Suppressor macrophage treated with lipopolysaccharide for 4 hours (primary cell): ENCODE data around the gene OXLD1.
A peak's percentile ranks its signal among the peaks of the same experiment; 100 is the strongest.

Source experiments
- DNase-seq: peaks from one replicate; pipeline ENCODE4 v3.0.0-alpha.2; 2020

OXLD1 gene

DNA sequence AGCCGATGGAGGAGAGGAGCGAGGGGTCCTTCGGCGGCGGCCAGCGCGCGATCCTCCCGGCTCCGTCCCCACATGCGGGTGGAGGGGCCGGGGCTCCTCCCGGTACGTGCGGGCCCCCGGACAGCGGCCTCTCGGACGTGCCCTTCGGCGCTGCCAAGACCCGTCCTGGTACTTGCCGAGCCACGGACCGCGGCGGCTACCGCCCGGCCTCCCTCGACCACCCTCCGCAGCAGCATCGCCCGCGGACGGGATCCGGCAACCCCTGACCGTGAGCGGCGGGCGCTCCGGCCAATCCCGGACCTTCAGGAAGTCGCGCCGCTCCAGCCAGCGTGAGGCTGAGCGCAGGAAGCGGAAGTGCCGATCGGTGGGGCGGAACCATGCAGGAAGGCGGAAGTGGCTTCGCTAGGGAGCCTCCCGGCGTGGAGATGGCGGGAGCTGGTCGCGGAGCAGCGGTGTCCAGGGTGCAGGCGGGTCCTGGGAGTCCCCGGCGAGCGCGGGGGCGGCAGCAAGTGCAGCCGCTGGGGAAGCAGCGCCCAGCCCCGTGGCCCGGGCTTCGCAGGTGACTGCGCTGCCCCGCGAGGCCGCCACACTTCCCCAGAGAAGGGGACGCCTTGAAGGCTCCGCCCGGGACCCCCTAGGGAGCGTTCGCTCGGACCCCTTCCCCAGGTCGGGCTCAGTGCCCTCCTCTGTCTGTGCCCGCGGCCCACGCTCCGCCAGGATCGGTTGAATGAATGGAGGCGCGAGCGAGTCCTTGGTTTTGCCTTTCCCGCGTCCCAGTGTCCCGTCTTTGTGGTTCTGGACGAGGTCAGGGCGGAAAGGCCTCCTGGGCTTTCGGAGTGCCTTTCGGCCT is at the start of gene OXLD1, which contains the start of gene CCDC137:
OXLD1 (minus strand) TSS at position 264 of the 850 bp plus-strand sequence; CDS start at position 236, 28 bp downstream.
CCDC137 (plus strand) TSS at position 396 of the 850 bp plus-strand sequence; CDS start at position 426, 30 bp downstream.
- peak; percentile 98 for DNase-seq

GRCh38 chr17:81715107-81715871 is 48.9 kb upstream of the OXLD1 start:
- no peak for DNase-seq

DNA sequence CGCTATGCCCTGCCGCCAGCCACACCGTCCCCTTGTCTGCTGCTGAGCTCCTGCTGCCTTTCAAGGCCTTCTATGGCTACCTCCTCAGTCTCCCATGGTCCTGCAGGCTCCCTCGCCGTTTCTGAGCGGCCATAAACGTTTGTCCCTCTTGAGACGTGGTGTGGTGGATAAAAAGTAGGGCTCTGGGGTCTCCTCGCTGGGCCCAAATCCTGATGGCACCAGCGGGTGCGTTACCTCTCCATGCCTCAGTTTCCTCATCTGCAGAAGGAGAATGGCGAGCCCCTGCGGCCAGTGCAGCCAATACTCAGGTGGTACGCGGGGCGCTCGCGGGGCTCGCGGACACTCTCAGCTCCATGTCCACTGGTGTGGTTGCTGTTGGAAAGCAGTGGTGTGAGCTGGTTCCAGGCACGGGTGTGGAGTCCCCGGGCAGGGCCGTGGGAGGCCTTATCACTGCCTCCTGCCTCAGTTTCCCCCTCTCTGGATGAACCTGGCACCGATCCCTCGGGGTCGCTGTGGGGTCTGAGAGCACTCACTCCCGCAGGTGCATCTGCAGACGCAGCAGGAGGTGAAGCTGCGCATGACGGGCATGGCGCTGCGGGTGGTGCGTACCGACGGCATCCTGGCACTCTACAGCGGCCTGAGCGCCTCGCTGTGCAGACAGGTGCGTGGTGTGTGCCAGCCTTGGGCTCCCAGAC is 48.2 kb upstream of the OXLD1 start:
- no peak for DNase-seq

DNA sequence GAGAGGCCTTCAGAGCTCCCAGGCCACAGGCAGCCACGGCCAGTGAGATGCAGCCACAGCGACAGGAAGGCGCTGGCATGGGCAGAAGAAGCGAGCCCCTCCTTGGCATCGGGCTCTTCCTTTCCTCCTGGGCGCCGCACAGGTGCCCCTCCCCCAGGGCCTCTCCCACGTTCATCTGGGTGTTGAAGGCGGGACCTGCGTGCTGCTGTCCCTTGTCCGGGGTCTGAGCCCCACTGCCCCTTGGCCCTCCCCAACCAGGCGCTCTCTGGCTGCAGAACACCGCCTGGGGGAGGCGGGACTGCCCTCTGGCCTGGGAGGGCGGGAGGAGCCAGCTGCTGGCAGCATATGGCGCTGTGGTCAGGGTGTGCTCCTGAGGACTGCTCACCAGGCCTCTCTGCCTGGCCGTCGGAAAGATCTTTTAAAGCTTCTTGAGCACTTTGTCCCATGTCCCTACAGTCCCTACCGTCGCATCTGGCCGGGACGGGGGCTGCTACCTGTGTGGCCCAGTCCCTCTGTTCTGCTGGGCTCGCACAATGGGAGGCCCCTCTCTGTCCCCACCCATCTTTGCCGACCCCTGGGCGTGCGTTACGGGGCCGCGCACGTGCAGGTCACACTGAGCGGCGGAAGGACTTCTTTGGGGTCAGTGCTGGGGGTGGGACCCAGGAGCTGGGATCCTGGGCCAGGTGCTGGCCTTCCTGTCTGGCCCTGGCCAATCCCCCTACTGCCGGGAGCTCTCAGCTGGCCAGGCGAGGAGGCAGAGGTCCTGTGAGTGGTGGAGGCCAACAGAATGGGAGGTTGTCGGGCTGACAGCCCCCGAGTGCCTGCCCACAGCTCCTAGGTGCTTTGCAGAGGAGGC is 47.4 kb upstream of the OXLD1 start:
- DNase-seq, result no peak

- DNase-seq, result no peak
These were observed 46.7 kb upstream of the OXLD1 start for GRCh38 chr17:81713004-81713555.

DNA sequence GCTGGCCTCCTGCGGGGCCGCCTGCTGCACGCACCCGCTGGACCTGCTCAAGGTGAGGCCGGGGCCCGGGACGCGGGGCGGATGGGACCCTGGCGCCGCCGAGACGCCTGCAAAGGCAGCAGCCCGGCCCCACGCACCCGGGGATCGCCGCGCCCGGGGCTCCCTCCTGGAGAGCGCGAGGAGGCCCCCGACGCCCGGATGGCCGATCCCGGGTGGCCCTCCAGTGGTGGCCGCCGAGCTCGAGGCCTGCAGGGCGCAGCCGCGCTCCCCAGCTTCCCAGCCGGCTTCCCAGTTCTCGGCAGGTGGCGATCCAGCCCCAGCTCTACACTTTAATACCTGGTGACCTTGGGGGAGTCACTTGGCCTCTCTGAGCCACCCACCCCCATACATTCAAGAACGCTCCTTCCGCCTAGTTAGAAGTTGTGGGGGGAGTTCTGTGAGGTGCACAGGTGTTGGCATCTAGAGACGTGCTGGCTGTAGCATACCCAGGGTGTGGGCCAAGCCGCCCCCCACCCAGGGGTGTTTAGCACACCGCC is 46.1 kb upstream of the OXLD1 start:
- DNase-seq, result peak; percentile 23

GRCh38 chr17:81711814-81712467 is 45.5 kb upstream of the OXLD1 start, which contains the start of gene SLC25A10:
TSS of gene SLC25A10 (plus strand) at chr17:81712284. CDS start at chr17:81712427, 143 bp downstream.
- DNase-seq, result peak; percentile 86

DNA sequence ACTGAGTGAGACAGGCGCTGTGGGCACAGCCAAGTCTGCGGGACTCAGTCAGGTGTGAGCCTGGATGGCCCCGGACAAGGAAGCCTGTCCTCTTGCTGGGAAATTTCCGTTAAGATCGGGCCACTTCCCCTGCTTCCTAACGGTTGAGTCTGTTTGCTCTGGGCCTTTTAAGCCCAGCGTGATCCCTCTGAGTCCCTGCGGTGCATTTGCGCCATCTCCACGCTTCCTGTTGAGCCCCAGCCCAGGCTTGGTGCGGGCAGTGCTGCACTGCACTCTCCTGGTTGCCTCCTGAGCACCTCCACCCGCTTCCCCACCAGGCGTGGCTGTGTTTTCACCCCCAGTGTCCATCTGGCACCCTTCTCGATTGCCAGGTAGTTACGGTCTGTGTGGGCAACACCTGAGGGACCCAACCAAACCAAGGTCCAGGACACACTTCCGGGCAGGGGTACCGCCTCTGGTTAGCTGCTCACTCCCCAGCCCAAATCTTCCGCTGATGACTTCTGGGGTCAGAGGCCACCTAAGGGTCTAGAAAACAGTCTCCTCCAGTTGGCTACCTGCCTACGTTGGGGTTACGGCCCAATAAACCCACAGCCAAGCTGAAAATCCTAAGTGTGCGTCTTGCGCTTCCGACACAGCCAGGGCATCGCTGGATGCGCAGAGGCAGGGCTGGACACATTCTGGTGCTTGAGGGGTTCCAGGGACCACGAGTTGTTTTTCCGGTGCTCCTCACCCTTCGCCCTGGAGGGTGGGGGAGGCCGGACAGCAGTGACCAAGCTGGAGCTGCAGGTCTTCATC is 44.3 kb upstream of the OXLD1 start:
- peak; percentile 36 for DNase-seq

DNA sequence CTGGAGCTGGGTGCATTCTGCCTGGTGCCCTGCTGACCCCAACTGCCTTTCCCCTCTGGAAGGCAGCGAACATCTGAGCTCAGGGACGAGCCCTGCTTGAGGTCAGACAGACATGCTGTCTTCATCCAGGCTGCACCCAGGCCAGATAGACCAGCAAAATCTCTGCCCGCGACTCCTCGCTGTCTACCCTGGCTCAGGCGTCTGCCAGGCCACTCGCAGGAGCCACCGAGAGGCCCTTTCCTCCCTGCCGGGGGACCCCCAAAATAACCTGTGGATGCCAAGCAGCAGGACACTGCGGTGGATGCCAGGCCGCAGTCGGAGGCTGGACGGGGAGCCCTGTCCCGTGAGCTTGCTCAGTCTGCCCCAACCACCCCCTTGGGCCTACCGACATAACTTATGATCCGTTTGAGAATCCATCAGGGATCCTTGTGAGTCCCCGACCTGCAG is 42.4 kb upstream of the OXLD1 start:
- no peak for DNase-seq

- DNase-seq, result no peak
These were observed 41.6 kb upstream of the OXLD1 start for GRCh38 chr17:81707725-81708646.

DNA sequence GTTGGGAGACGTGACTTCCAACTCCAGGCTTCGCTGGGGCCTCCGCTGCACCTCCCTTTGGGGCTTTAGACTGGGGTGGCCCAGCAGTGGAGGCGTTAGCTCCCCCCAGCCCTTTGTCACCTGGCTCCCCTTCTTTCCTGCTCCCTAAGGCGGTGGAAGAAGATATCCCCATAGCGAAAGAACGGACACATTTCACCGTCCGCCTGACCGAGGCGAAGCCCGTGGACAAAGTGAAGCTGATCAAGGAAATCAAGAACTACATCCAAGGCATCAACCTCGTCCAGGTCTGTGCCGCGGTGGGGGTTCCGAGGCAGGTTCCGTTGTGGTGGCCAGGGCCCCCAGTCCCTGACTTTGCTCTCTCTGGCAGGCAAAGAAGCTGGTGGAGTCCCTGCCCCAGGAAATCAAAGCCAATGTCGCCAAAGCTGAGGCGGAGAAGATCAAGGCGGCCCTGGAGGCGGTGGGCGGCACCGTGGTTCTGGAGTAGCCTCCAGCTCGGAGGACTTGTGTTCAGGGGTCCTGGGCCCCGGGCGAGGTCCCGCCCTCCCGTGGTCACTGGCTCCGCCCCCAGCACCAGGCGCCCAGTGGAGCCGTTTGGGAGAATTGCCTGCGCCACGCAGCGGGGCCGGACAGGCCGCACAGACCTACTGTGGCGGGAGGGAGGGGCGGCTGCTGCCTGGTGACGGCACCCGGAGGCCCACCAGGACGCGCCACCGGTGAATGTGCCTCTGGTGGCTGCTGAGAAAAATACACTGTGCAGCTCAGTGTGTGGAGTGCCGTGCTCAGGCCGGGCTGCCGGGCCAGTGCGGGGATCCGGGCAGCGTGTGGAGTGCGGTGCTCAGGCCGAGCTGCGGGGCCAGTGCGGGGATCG is 40.6 kb upstream of the OXLD1 start:
- DNase-seq, result no peak

DNA sequence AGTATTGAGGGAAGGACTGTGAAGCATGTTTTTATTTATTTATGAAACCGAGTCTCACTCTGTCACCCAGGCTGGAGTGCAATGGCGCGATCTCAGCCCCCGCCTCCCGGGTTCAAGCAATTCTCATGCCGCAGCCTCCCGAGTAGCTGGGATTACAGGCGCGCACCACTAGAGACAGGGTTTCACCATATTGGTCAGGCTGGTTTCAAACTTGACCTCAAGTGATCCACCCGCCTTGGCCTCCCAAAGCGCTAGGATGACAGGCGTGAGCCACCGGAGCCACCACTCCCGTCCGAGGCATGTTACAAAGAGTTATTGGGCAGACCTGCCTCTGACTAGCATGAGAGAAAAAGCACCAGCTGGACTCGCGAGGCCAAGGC is 39.8 kb upstream of the OXLD1 start:
- DNase-seq, result no peak

DNA sequence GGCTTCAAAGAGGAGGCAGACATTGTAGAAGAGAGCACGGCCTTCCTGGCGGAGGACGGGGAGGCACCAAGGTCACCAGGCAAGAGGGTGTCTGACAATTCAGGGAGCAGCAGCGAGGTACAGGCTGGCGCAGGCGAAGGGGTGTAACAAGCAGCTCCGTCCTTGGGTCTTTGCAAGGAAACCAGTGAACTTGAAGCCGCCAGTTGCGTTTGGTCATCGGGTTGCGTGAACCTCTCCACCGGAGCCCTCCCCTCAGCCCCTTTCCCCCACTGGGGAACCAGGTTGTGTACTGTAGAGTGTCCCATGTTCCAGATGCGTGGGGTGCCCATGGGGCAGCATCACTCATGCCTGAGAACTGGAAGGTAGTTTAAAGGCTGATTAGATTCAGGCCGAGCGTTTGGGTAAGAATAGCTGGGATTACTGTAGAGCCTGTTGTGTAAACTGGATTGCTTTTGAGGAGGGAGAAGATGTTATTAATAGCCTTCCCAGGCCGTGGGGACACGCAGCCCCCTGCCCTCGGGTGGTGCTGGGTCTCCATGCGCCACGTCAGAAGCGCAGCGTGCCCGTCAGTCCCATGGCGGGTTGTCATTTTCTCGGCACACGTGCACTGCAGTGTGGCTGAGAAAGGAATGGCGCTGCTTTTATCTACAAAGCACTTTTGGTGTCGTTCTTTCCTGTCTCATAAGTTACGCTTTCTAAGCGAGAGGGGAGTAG is 39.3 kb upstream of the OXLD1 start:
- no peak for DNase-seq

- no peak for DNase-seq
These were observed 37.6 kb upstream of the OXLD1 start for GRCh38 chr17:81703747-81704654.

- peak; percentile 97 for DNase-seq
These were observed 36.7 kb upstream of the OXLD1 start, which contains the start of gene MRPL12 for GRCh38 chr17:81702934-81703746. TSS of gene MRPL12 (plus strand) at chr17:81703367. CDS start at chr17:81703502, 135 bp downstream.
